GM04504 (cell line): ENCODE results near the gene GUCY2D.
"Not testable (repeated sequence)": the region's sequence is repeated elsewhere in the genome, so short reads cannot be mapped to it uniquely, and the experiment has no call there.

Source experiments
- DNase-seq: peaks from one replicate; pipeline ENCODE4 v3.0.0-alpha.2; 2012; ENCODE audit warnings: low read depth

GUCY2D gene

GRCh38 chr17:8044819-8045810 is 42.7 kb downstream of the GUCY2D start:
- DNase-seq, result no peak

GRCh38 chr17:8046306-8046928 is 44.0 kb downstream of the GUCY2D start:
- DNase-seq, result no peak

- DNase-seq, result no peak
These were observed 44.7 kb downstream of the GUCY2D start for GRCh38 chr17:8046929-8047768.

GRCh38 chr17:8047769-8048110 is 45.3 kb downstream of the GUCY2D start:
- no peak for DNase-seq

- DNase-seq, result no peak
These were observed 45.8 kb downstream of the GUCY2D start for GRCh38 chr17:8048236-8048635.

- DNase-seq, result no peak
These were observed 46.3 kb downstream of the GUCY2D start for GRCh38 chr17:8048736-8049135.

GRCh38 chr17:8051831-8052230 is 49.4 kb downstream of the GUCY2D start:
- DNase-seq, result no peak

- DNase-seq, result no peak
These were observed 50.1 kb downstream of the GUCY2D start for GRCh38 chr17:8052256-8053252.

- no peak for DNase-seq
These were observed 51.2 kb downstream of the GUCY2D start for GRCh38 chr17:8053600-8053999.

GRCh38 chr17:8055851-8056231 is 53.4 kb downstream of the GUCY2D start:
- no peak for DNase-seq

- DNase-seq, result no peak
These were observed 54.0 kb downstream of the GUCY2D start for GRCh38 chr17:8056232-8056975.

- no peak for DNase-seq
These were observed 54.7 kb downstream of the GUCY2D start for GRCh38 chr17:8056976-8057625.

GRCh38 chr17:8057691-8058114 is 55.3 kb downstream of the GUCY2D start:
- peak; percentile 44 for DNase-seq

GRCh38 chr17:8059131-8059530 is 56.7 kb downstream of the GUCY2D start:
- no peak for DNase-seq

- DNase-seq, result peak; percentile 40
These were observed 57.9 kb downstream of the GUCY2D start for GRCh38 chr17:8060274-8060673.

GRCh38 chr17:8061851-8062250 is 59.4 kb downstream of the GUCY2D start:
- not testable (repeated sequence) for DNase-seq

- no peak for DNase-seq
These were observed 60.0 kb downstream of the GUCY2D start for GRCh38 chr17:8062435-8062806.

- DNase-seq, result no peak
These were observed 60.5 kb downstream of the GUCY2D start for GRCh38 chr17:8062807-8063483.

- DNase-seq, result no peak
These were observed 61.5 kb downstream of the GUCY2D start for GRCh38 chr17:8063761-8064534.
